CD4-positive, alpha-beta memory T cell (primary cell): Measurements from ENCODE around the gene MLXIP. TPM values are rescaled to one million over a fixed set of nuclear protein-coding genes. Genes with fewer than 3 reads are reported as not detected.
A peak's percentile ranks its signal among the peaks of the same experiment; 100 is the strongest.

Experiments used
- CTCF ChIA-PET: fragments of 350-600 bp; sonication (Branson Sonifier 250); formaldehyde crosslinking; loops from one replicate; lab custom pipeline; 2021; ENCODE audit warnings: inconsistent platforms; ENCODE audit not compliant: partially characterized antibody; lab: Charles Lee
- POLR2A ChIA-PET: fragments of 350-600 bp; sonication (Branson Sonifier 250); formaldehyde crosslinking; loops from one replicate; lab custom pipeline; 2021; ENCODE audit not compliant: partially characterized antibody; lab: Charles Lee
- DNase-seq, 5 donors: peaks; one replicate each; pipeline versions ENCODE4 v3.0.0 to v3.0.0-alpha.2; 2020 to 2022; ENCODE audit warnings: mixed read lengths in 1 of 5
- H3K27ac ChIP-seq: one replicate; pipeline ENCODE4 v1.7.0; 2013; ENCODE audit warnings: low read depth, low read length
- H3K27me3 ChIP-seq: 2 replicates; pipeline ENCODE4 v1.7.0; 2013; ENCODE audit warnings: mild to moderate bottlenecking, low read length, moderate library complexity; ENCODE audit not compliant: insufficient read depth
- H3K36me3 ChIP-seq: 2 replicates; pipeline ENCODE4 v1.7.0; 2013; ENCODE audit warnings: mild to moderate bottlenecking, low read length, moderate library complexity; ENCODE audit not compliant: insufficient read depth
- H3K4me1 ChIP-seq: 2 replicates; pipeline ENCODE4 v1.7.0; 2013; ENCODE audit warnings: mild to moderate bottlenecking, low read length, moderate library complexity; ENCODE audit not compliant: insufficient read depth
- H3K4me3 ChIP-seq, 2 donors: one replicate each; pipeline ENCODE4 v1.7.0; 2013; ENCODE audit warnings: low read length in 2 of 2, mild to moderate bottlenecking in 1 of 2
- H3K9me3 ChIP-seq, 2 donors: one replicate each; pipeline ENCODE4 v1.7.0; 2013; ENCODE audit warnings: low read length in 2 of 2, control low read depth in 1 of 2; ENCODE audit not compliant: control insufficient read depth in 1 of 2
- H3K27ac Mint-ChIP-seq, 7 donors: one replicate each; pipeline ENCODE4 v1.8.0; 2020 to 2021; ENCODE audit warnings: mixed read lengths in 7 of 7, mild to moderate bottlenecking in 6 of 7, inconsistent platforms in 3 of 7, moderate library complexity in 3 of 7
- H3K27me3 Mint-ChIP-seq, 2 donors: one replicate each; pipeline ENCODE4 v1.8.0; 2020 to 2021; ENCODE audit warnings: mixed read lengths in 2 of 2
- H3K36me3 Mint-ChIP-seq, 2 donors: one replicate each; pipeline ENCODE4 v1.8.0; 2020 to 2021; ENCODE audit warnings: mixed read lengths in 2 of 2, inconsistent platforms in 1 of 2, mild to moderate bottlenecking in 1 of 2
- H3K4me1 Mint-ChIP-seq, 4 donors: one replicate each; pipeline ENCODE4 v1.8.0; 2020 to 2021; ENCODE audit warnings: mixed read lengths in 4 of 4, mild to moderate bottlenecking in 1 of 4
- H3K4me3 Mint-ChIP-seq, 8 donors: one replicate each; pipeline ENCODE4 v1.8.0; 2020 to 2021; ENCODE audit warnings: mixed read lengths in 8 of 8, mild to moderate bottlenecking in 7 of 8, moderate library complexity in 6 of 8, inconsistent platforms in 3 of 8
- H3K9me3 Mint-ChIP-seq, 8 donors: one replicate each; pipeline ENCODE4 v1.8.0; 2020 to 2021; ENCODE audit warnings: mixed read lengths in 8 of 8, mild to moderate bottlenecking in 5 of 8, inconsistent platforms in 3 of 8, moderate library complexity in 1 of 8
- intact Hi-C: fragments of 100-400 bp; cut with micrococcal nuclease; formaldehyde crosslinking; loops from one replicate; pipeline ENCODE4 v1.15.1; 2023
- polyA plus RNA-seq, 2 donors: library from polyadenylated mRNA; unstranded; fragments of 300-500 nt; fragmentation: Illumina TruSeq; gene quantifications; one replicate each; pipeline ENCODE4 v1.2.3, GENCODE V29; 2021
- total RNA-seq, 2 experiments: library from RNA; stranded (reverse); gene quantifications; one replicate each; pipeline ENCODE4 v1.2.3, GENCODE V29; 2021

MLXIP gene
- total and polyA plus RNA-seq, 4 experiments from 2014 or later = 2.7 to 88.1 (median 51.7) TPM

- H3K9me3 Mint-ChIP-seq = no peaks in the 10 kb centered on the region
- H3K27me3 ChIP-seq = no peaks in the 10 kb centered on the region
- CTCF ChIA-PET = interaction anchor here (0.9 to 12.0 kb wide), 13 partner anchors 8 to 330 kb away, joined by 3 to 186 read pairs (median 8); partner anchors contain the start of gene CFAP251
- intact Hi-C loops = no loop called here
- H3K4me3 Mint-ChIP-seq = no peak overlapping the region
- no peak for DNase-seq
- POLR2A ChIA-PET = interaction anchor here (0.6 to 1.7 kb wide), 4 partner anchors 42 to 614 kb away, joined by 3 to 5 read pairs (median 4); partner anchors contain the start of gene MLXIP
- no peak overlapping the region for H3K27ac Mint-ChIP-seq
- peaks cover 20 to 35% (median 23%) of the 10 kb centered on the region in 4 donors for H3K4me1 Mint-ChIP-seq
- no peaks in the 10 kb centered on the region for H3K9me3 ChIP-seq
- H3K4me1 ChIP-seq = peaks cover 19% of the 10 kb centered on the region
- peaks cover 26% of the 10 kb centered on the region for H3K36me3 ChIP-seq
- H3K27me3 Mint-ChIP-seq = no peaks in the 10 kb centered on the region
- H3K36me3 Mint-ChIP-seq = peaks cover 4 to 23% of the 10 kb centered on the region in 2 donors
- no peak overlapping the region for H3K4me3 ChIP-seq
- H3K27ac ChIP-seq = no peak overlapping the region
Measured at GRCh38 chr12:122124370-122124769, 45.8 kb downstream of the MLXIP start.

GRCh38 chr12:122125452-122126341, 47.1 kb downstream of the MLXIP start:
- Mint-ChIP-seq H3K36me3 (peaks cover 14 to 34% of the 10 kb centered on the region in 2 donors), H3K4me3 (no peak overlapping the region), H3K27ac (peak overlapping the region in 3 of 7 donors; percentile 27 to 85 (median 74)), H3K27me3 (no peaks in the 10 kb centered on the region), H3K4me1 (peaks cover 15 to 31% (median 20%) of the 10 kb centered on the region in 4 donors), H3K9me3 (no peaks in the 10 kb centered on the region)
- H3K9me3 ChIP-seq = no peaks in the 10 kb centered on the region
- no peak overlapping the region for H3K27ac ChIP-seq
- CTCF ChIA-PET = interaction anchor here (0.9 to 12.0 kb wide), 4 partner anchors 65 to 207 kb away, joined by 3 to 186 read pairs (median 8); partner anchors contain the start of gene CFAP251
- H3K4me3 ChIP-seq = no peak overlapping the region
- H3K27me3 ChIP-seq = no peaks in the 10 kb centered on the region
- POLR2A ChIA-PET = interaction anchor here (0.6 to 0.9 kb wide), 3 partner anchors 44 to 71 kb away, joined by 3 read pairs; no protein-coding TSS in a partner anchor
- DNase-seq = no peak
- H3K4me1 ChIP-seq = peaks cover 19% of the 10 kb centered on the region
- intact Hi-C loops = no loop called here
- peaks cover 39% of the 10 kb centered on the region for H3K36me3 ChIP-seq

GRCh38 chr12:122126342-122126635, 47.7 kb downstream of the MLXIP start:
- peaks cover 19% of the 10 kb centered on the region for H3K4me1 ChIP-seq
- H3K4me3 ChIP-seq = no peak overlapping the region
- DNase-seq = no peak
- Mint-ChIP-seq H3K9me3 (no peaks in the 10 kb centered on the region), H3K36me3 (peaks cover 18 to 38% of the 10 kb centered on the region in 2 donors), H3K27me3 (no peaks in the 10 kb centered on the region), H3K27ac (peak overlapping the region in 5 of 7 donors; percentile 16 to 74 (median 27)), H3K4me1 (peaks cover 14 to 31% (median 19%) of the 10 kb centered on the region in 4 donors), H3K4me3 (no peak overlapping the region)
- ChIA-PET POLR2A (interaction anchor here (0.7 to 0.9 kb wide), 2 partner anchors 45 to 72 kb away, joined by 3 read pairs; no protein-coding TSS in a partner anchor), CTCF (interaction anchor here (0.9 to 12.0 kb wide), 2 partner anchors 69 to 208 kb away, joined by 3 to 186 read pairs; partner anchors contain the start of gene CFAP251)
- H3K36me3 ChIP-seq = peaks cover 42% of the 10 kb centered on the region
- H3K27ac ChIP-seq = no peak overlapping the region
- no peaks in the 10 kb centered on the region for H3K9me3 ChIP-seq
- H3K27me3 ChIP-seq = no peaks in the 10 kb centered on the region
- intact Hi-C loops = no loop called here

- peaks cover 9 to 26% (median 14%) of the 10 kb centered on the region in 4 donors for H3K4me1 Mint-ChIP-seq
- CTCF ChIA-PET = interaction anchor here (0.6 to 12.0 kb wide), 3 partner anchors 70 to 256 kb away, joined by 3 to 186 read pairs (median 3); partner anchors contain the start of gene CFAP251
- DNase-seq = no peak
- peaks cover 45% of the 10 kb centered on the region for H3K36me3 ChIP-seq
- no peak overlapping the region for H3K27ac ChIP-seq
- POLR2A ChIA-PET = interaction anchor here (0.7 to 0.9 kb wide), 2 partner anchors 46 to 72 kb away, joined by 3 read pairs; no protein-coding TSS in a partner anchor
- H3K27ac Mint-ChIP-seq = peak overlapping the region in 2 of 7 donors; percentile 16 to 41
- intact Hi-C loops = no loop called here
- H3K4me1 ChIP-seq = peaks cover 13% of the 10 kb centered on the region
- H3K27me3 ChIP-seq = no peaks in the 10 kb centered on the region
- H3K9me3 Mint-ChIP-seq = no peaks in the 10 kb centered on the region
- H3K4me3 Mint-ChIP-seq = no peak overlapping the region
- H3K4me3 ChIP-seq = no peak overlapping the region
- H3K36me3 Mint-ChIP-seq = peaks cover 18 to 38% of the 10 kb centered on the region in 2 donors
- H3K27me3 Mint-ChIP-seq = no peaks in the 10 kb centered on the region
- no peaks in the 10 kb centered on the region for H3K9me3 ChIP-seq
Measured at GRCh38 chr12:122126713-122127597, 48.4 kb downstream of the MLXIP start.

- H3K27ac ChIP-seq = no peak overlapping the region
- H3K36me3 ChIP-seq = peaks cover 52% of the 10 kb centered on the region
- CTCF ChIA-PET = interaction anchor here (0.6 to 1.1 kb wide), 2 partner anchors 73 to 257 kb away, joined by 3 read pairs; no protein-coding TSS in a partner anchor
- intact Hi-C loops = no loop called here
- no peak overlapping the region for H3K4me3 Mint-ChIP-seq
- H3K9me3 Mint-ChIP-seq = no peaks in the 10 kb centered on the region
- H3K9me3 ChIP-seq = no peaks in the 10 kb centered on the region
- H3K4me1 Mint-ChIP-seq = peaks cover 8 to 23% (median 13%) of the 10 kb centered on the region in 4 donors
- peaks cover 18 to 45% of the 10 kb centered on the region in 2 donors for H3K36me3 Mint-ChIP-seq
- no peaks in the 10 kb centered on the region for H3K27me3 ChIP-seq
- H3K27ac Mint-ChIP-seq = no peak overlapping the region
- DNase-seq = no peak
- H3K27me3 Mint-ChIP-seq = no peaks in the 10 kb centered on the region
- POLR2A ChIA-PET = no interaction called here
- H3K4me1 ChIP-seq = peaks cover 8% of the 10 kb centered on the region
- H3K4me3 ChIP-seq = no peak overlapping the region
Measured at GRCh38 chr12:122127839-122128238, 49.3 kb downstream of the MLXIP start.

GRCh38 chr12:122128481-122128880, 49.9 kb downstream of the MLXIP start:
- Histone ChIP-seq H3K9me3 (no peaks in the 10 kb centered on the region), H3K27ac (no peak overlapping the region), H3K27me3 (no peaks in the 10 kb centered on the region), H3K4me3 (no peak overlapping the region), H3K36me3 (peaks cover 57% of the 10 kb centered on the region), H3K4me1 (peaks cover 2% of the 10 kb centered on the region)
- Mint-ChIP-seq H3K27me3 (no peaks in the 10 kb centered on the region), H3K4me3 (no peak overlapping the region), H3K9me3 (no peaks in the 10 kb centered on the region), H3K27ac (no peak overlapping the region), H3K4me1 (peaks cover 5 to 16% (median 7%) of the 10 kb centered on the region in 4 donors), H3K36me3 (peaks cover 23 to 51% of the 10 kb centered on the region in 2 donors)
- ChIA-PET CTCF (interaction anchor here (1.1 kb wide), 1 partner anchor 74 kb away, joined by 3 read pairs; no protein-coding TSS in a partner anchor), POLR2A (no interaction called here)
- DNase-seq = no peak
- intact Hi-C loops = no loop called here
